K562 (cell line): ENCODE measurements around the gene HLCS. TPM values are rescaled to one million over a fixed set of nuclear protein-coding genes. Genes with fewer than 3 reads are reported as not detected.

Experiments
- ATAC-seq: fragments of 200-7000 bp; cut with Tn5 transposase; 3 replicates; pipeline ENCODE4 v1.9.1; 2020; ENCODE audit warnings: moderate library complexity
- BruUV-seq: library from RNA; stranded (reverse); fragments of 400-500 nt; replicated peaks from 2 replicates; lab custom pipeline; 2021; lab: Mats Ljungman, UMichigan
- CTCF ChIA-PET: fragments of 300-600 bp; formaldehyde crosslinking; extraction: SDS; loops from one replicate; lab custom pipeline; 2021; ENCODE audit warnings: low intra/inter-chr PET ratio; lab: Yijun Ruan, JAX
- POLR2A ChIA-PET: fragments of 300-600, 350-650 bp; sonication (Branson Sonifier 250); formaldehyde crosslinking; extraction: SDS; loops from one replicate; lab custom pipeline; 2021; ENCODE audit warnings: antibody characterized with exemption, inconsistent platforms; lab: Yijun Ruan, JAX
- DNase-seq, 4 experiments: peaks; one replicate each; pipeline versions ENCODE4 v3.0.0 to v3.0.0-alpha.2; 2011 to 2018; ENCODE audit warnings: low spot score in 3 of 4, mixed read lengths in 3 of 4; ENCODE audit errors: extremely low read depth in 1 of 4
- FAIRE-seq: peaks from 2 replicates; lab custom pipeline; 2011; peaks lifted over from hg19 to GRCh38; lab: Jason Lieb, UNC
- H2AFZ ChIP-seq: 2 replicates; pipeline ENCODE4 v1.6.0; 2011; ENCODE audit warnings: low read depth, low read length, control low read depth, inconsistent platforms
- H3K27ac ChIP-seq: fragments of 200-600 bp; 3 replicates; pipeline ENCODE4 v1.8.0; 2011; ENCODE audit warnings: low read depth, mild to moderate bottlenecking, control low read depth, inconsistent platforms, low read length, moderate library complexity, mixed read lengths; ENCODE audit errors: extremely low read depth
- H3K27me3 ChIP-seq, 2 experiments: fragments of 300-600 bp in 1 of 2; 2 replicates in 1 of 2; 3 replicates in 1 of 2; pipeline versions ENCODE4 v1.6.0 to v1.8.0; 2011; ENCODE audit warnings: inconsistent platforms in 2 of 2, low read length in 2 of 2, mild to moderate bottlenecking in 1 of 2, mixed read lengths in 1 of 2, moderate library complexity in 1 of 2; ENCODE audit not compliant: control insufficient read depth in 2 of 2, insufficient read depth in 2 of 2
- H3K36me3 ChIP-seq: fragments of 300-600 bp; 3 replicates; pipeline ENCODE4 v1.8.0; 2011; ENCODE audit warnings: mild to moderate bottlenecking, low read length, inconsistent platforms; ENCODE audit not compliant: control insufficient read depth, insufficient read depth
- H3K4me1 ChIP-seq, 2 experiments: fragments of 200-600 bp in 1 of 2; replicated peaks in 1 of 2; 2 replicates in 1 of 2; 3 replicates in 1 of 2; pipeline versions ENCODE4 v1.5.1 to v1.8.0; 2011; ENCODE audit warnings: inconsistent platforms in 2 of 2, low read length in 2 of 2, mild to moderate bottlenecking in 1 of 2, mixed read lengths in 1 of 2, moderate library complexity in 1 of 2; ENCODE audit not compliant: control insufficient read depth in 2 of 2, insufficient read depth in 2 of 2
- H3K4me2 ChIP-seq: 2 replicates; pipeline ENCODE4 v1.6.1; 2011; ENCODE audit warnings: low read length, control low read depth, inconsistent platforms, mixed read lengths; ENCODE audit not compliant: insufficient read depth
- H3K4me3 ChIP-seq: fragments of 200-600 bp; sonication (generic), shearing (Covaris generic); 2 replicates; pipeline ENCODE4 v1.5.1; 2016; ENCODE audit warnings: control low read depth, inconsistent platforms
- H3K79me2 ChIP-seq: fragments of 200-600 bp; 3 replicates; pipeline ENCODE4 v1.8.0; 2011; ENCODE audit warnings: low read length, inconsistent platforms; ENCODE audit not compliant: control insufficient read depth, insufficient read depth
- H3K9ac ChIP-seq, 2 experiments: 2 replicates each; pipeline versions ENCODE4 v1.6.0 to v1.6.1; 2011; ENCODE audit warnings: low read depth in 2 of 2, low read length in 2 of 2, control low read depth in 1 of 2, inconsistent platforms in 1 of 2, mild to moderate bottlenecking in 1 of 2, mixed read lengths in 1 of 2; ENCODE audit not compliant: insufficient read depth in 1 of 2
- H3K9me1 ChIP-seq: one replicate; pipeline ENCODE4 v1.6.0; 2011; ENCODE audit warnings: inconsistent platforms, mild to moderate bottlenecking, low read length, moderate library complexity; ENCODE audit not compliant: control insufficient read depth, insufficient read depth
- H3K9me3 ChIP-seq: replicated peaks from 2 replicates; pipeline ENCODE4 v1.5.1; 2011; ENCODE audit warnings: low read depth, low read length, inconsistent platforms; ENCODE audit not compliant: control insufficient read depth, insufficient read depth
- H4K20me1 ChIP-seq: replicated peaks from 2 replicates; pipeline ENCODE4 v1.6.1; 2011; ENCODE audit warnings: low read length, inconsistent platforms, mixed read lengths; ENCODE audit not compliant: control insufficient read depth, insufficient read depth
- CHD4 ChIP-seq: fragments of 200-600 bp; sonication (generic); IDR thresholded peaks from 3 replicates; pipeline ENCODE4 v1.6.1; 2012; ENCODE audit warnings: low read depth, mild to moderate bottlenecking, mixed read lengths, low read length, inconsistent platforms; ENCODE audit not compliant: insufficient read depth, insufficient replicate concordance, poor library complexity, severe bottlenecking
- ETS1 ChIP-seq: conservative IDR thresholded peaks from 2 replicates; pipeline ENCODE4 v1.6.1; 2011; ENCODE audit warnings: low read depth, mild to moderate bottlenecking, low read length; ENCODE audit not compliant: control insufficient read depth
- KDM4B ChIP-seq, 2 experiments: fragments of 450-650 bp in 1 of 2; sonication (generic) in 1 of 2; IDR thresholded peaks; 2 replicates each; pipeline ENCODE4 v1.6.1; 2016 to 2017; ENCODE audit warnings: borderline replicate concordance in 2 of 2, antibody characterized with exemption in 1 of 2, low read depth in 1 of 2, mild to moderate bottlenecking in 1 of 2
- KLF10 ChIP-seq: fragments of 250-450 bp; sonication (Bioruptor Pico); IDR thresholded peaks from 2 replicates; pipeline ENCODE4 v1.6.1; 2021; ENCODE audit warnings: matching md5 sums
- RFX5 ChIP-seq: IDR thresholded peaks from 2 replicates; pipeline ENCODE4 v1.6.1; 2011; ENCODE audit warnings: low read depth, mild to moderate bottlenecking, improper control_type of control experiment, low read length
- SIX5 ChIP-seq, 2 experiments: IDR thresholded peaks; 2 replicates each; pipeline ENCODE4 v1.6.1; 2011; ENCODE audit warnings: low read length in 2 of 2, borderline replicate concordance in 1 of 2, low read depth in 1 of 2, mild to moderate bottlenecking in 1 of 2, moderate library complexity in 1 of 2; ENCODE audit not compliant: insufficient read depth in 1 of 2
- SNRNP70 ChIP-seq: fragments of 200-400 bp; formaldehyde crosslinking; optimal IDR thresholded peaks from 2 replicates; pipeline ENCODE3; 2017; ENCODE audit warnings: low read depth, low read length
- ZFP30 ChIP-seq: fragments of 250-450 bp; sonication (Bioruptor Pico); IDR thresholded peaks from 2 replicates; pipeline ENCODE4 v1.8.0; 2022; ENCODE audit warnings: moderate library complexity, mild to moderate bottlenecking, inconsistent platforms, borderline replicate concordance
- ZNF134 ChIP-seq: fragments of 250-450 bp; sonication (Bioruptor Pico); conservative IDR thresholded peaks from 2 replicates; pipeline ENCODE4 v1.4.0; 2020
- ZNF253 ChIP-seq: fragments of 250-450 bp; sonication (Bioruptor Pico); conservative IDR thresholded peaks from 2 replicates; pipeline ENCODE4 v1.6.1; 2021; ENCODE audit warnings: mild to moderate bottlenecking
- ZNF764 ChIP-seq: fragments of 250-450 bp; sonication (Bioruptor Pico); IDR thresholded peaks from 2 replicates; pipeline ENCODE4 v1.4.0; 2020; ENCODE audit warnings: low read depth, mild to moderate bottlenecking, moderate library complexity
- WGBS: fragments of 100-300 bp; shearing (Covaris generic); methylation state at CpG from one replicate; pipeline ENCODE4 v1.1.6; 2016; ENCODE audit warnings: low coverage, mixed read lengths; ENCODE audit not compliant: insufficient coverage; ENCODE audit errors: missing lambda C conversion rate; 5-methylcytosine and 5-hydroxymethylcytosine counted together
- in situ Hi-C: fragments of 300-500 bp; cut with MboI; formaldehyde crosslinking; loops from 4 replicates; pipeline ENCODE4 v1.15.0; 2018; ENCODE audit warnings: inconsistent platforms, mixed read lengths
- intact Hi-C: fragments of 100-400 bp; cut with micrococcal nuclease; formaldehyde crosslinking; loops from 2 replicates; pipeline ENCODE4 v1.14.2; 2022
- polyA plus RNA-seq, 8 experiments: library from polyadenylated mRNA; depleted of rRNA in 4 of 8; stranded (reverse) in 5 of 8; unstranded in 3 of 8; fragments of >200 nt; fragmentation: Nextera tagmentation in 2 of 8; fragmentation: Illumina TruSeq in 1 of 8; extraction: Ambion mirVana in 2 of 8; extraction: Trizol in 1 of 8; gene quantifications; 2 replicates each; pipeline versions ENCODE4 v1.2.1 to v1.2.3, GENCODE V29; 2011 to 2014; ENCODE audit warnings: inconsistent platforms in 1 of 8, missing spikeins in 1 of 8
- total RNA-seq, 7 experiments: library from RNA; depleted of rRNA in 6 of 7; stranded (reverse); fragments of >200 nt in 6 of 7; fragmentation: Illumina TruSeq in 2 of 7; extraction: Trizol in 2 of 7; gene quantifications; 2 replicates each; pipeline versions ENCODE4 v1.2.1 to v1.2.3, GENCODE V29; 2011 to 2021; ENCODE audit warnings: low replicate concordance in 1 of 7
- TF ChIP-seq, protein P1 (sequence below): fragments of 250-450 bp; sonication (Bioruptor Pico); IDR thresholded peaks from 2 replicates; pipeline ENCODE4 v1.8.0; 2022; ENCODE audit warnings: inconsistent platforms
- TF ChIP-seq, protein P2 (sequence below), 3 experiments: fragments of 200-800 bp in 1 of 3; fragments of 250-450 bp in 1 of 3; fragments of 450-650 bp in 1 of 3; sonication (Bioruptor Pico) in 1 of 3; sonication (Bioruptor generic) in 1 of 3; formaldehyde crosslinking in 1 of 3; IDR thresholded peaks; 2 replicates each; pipeline versions ENCODE4 v1.6.1 to v1.8.0; 2016 to 2022; ENCODE audit warnings: mild to moderate bottlenecking in 2 of 3, missing genetic modification characterization in 2 of 3, missing compliant biosample characterization in 1 of 3, moderate library complexity in 1 of 3

The HLCS gene
- total and polyA plus RNA-seq, 9 of the 15 experiments (the other 6 are each of a cell fraction or from before 2014, with no cell fraction given): 3.0 to 21.5 (median 17.1) TPM

GRCh38 chr21:36929622-36930021 lies 36.8 kb downstream of the HLCS start (continued):
- TF ChIP-seq ZNF134: no peak

DNA sequence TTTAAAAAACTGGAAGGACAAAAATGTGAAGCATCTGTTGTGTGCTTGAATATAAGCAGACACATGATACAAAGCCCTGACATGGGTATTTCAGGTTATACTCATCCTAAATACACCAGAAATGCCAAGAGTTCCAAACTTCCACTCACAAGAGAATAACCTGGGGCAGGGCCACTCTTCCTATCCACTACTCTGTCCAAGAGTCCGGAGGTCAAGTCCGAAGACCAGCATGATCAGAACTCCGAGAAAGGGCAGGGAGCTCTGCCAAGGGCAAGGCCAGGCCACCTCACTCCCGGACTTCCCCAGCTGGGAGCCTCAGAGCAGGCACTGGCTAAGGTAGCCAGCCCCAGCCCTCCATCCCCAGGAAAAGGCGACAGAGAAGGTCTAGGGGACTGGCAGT lies 37.5 kb downstream of the HLCS start:
- in situ Hi-C loops: loop anchor here (5.0 to 10.0 kb wide), 4 partner anchors 184 to 784 kb away; no protein-coding TSS in a partner anchor
- CTCF ChIA-PET: interaction anchor here (2.3 to 3.1 kb wide), 2 partner anchors 298 to 425 kb away, joined by 12 to 15 read pairs; no protein-coding TSS in a partner anchor
- 57% methylated on average over 5 of the region's 5 CpGs for WGBS
- TF ChIP-seq SNRNP70 (no peak), RFX5 (no peak), ZNF764 (CRISPR knock-in tag) (no peak), ZFP30 (CRISPR knock-in tag) (no peak), ETS1 (no peak), SIX5 (IDR thresholded peaks at IDR 0.05; ENCODE audit: borderline replicate concordance in 1 of 2, insufficient read depth in 1 of 2, low read depth in 1 of 2, low read length in 2 of 2) (no peak), KDM4B (IDR thresholded peaks at IDR 0.05; ENCODE audit: borderline replicate concordance in 2 of 2, low read depth in 1 of 2) (no peak), ZNF253 (CRISPR knock-in tag) (no peak), KLF10 (CRISPR knock-in tag) (no peak), CHD4 (no peak)
- TF ChIP-seq, protein P1, sequence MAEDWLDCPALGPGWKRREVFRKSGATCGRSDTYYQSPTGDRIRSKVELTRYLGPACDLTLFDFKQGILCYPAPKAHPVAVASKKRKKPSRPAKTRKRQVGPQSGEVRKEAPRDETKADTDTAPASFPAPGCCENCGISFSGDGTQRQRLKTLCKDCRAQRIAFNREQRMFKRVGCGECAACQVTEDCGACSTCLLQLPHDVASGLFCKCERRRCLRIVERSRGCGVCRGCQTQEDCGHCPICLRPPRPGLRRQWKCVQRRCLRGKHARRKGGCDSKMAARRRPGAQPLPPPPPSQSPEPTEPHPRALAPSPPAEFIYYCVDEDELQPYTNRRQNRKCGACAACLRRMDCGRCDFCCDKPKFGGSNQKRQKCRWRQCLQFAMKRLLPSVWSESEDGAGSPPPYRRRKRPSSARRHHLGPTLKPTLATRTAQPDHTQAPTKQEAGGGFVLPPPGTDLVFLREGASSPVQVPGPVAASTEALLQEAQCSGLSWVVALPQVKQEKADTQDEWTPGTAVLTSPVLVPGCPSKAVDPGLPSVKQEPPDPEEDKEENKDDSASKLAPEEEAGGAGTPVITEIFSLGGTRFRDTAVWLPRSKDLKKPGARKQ (CRISPR knock-in tag): no peak
- TF ChIP-seq, protein P2, sequence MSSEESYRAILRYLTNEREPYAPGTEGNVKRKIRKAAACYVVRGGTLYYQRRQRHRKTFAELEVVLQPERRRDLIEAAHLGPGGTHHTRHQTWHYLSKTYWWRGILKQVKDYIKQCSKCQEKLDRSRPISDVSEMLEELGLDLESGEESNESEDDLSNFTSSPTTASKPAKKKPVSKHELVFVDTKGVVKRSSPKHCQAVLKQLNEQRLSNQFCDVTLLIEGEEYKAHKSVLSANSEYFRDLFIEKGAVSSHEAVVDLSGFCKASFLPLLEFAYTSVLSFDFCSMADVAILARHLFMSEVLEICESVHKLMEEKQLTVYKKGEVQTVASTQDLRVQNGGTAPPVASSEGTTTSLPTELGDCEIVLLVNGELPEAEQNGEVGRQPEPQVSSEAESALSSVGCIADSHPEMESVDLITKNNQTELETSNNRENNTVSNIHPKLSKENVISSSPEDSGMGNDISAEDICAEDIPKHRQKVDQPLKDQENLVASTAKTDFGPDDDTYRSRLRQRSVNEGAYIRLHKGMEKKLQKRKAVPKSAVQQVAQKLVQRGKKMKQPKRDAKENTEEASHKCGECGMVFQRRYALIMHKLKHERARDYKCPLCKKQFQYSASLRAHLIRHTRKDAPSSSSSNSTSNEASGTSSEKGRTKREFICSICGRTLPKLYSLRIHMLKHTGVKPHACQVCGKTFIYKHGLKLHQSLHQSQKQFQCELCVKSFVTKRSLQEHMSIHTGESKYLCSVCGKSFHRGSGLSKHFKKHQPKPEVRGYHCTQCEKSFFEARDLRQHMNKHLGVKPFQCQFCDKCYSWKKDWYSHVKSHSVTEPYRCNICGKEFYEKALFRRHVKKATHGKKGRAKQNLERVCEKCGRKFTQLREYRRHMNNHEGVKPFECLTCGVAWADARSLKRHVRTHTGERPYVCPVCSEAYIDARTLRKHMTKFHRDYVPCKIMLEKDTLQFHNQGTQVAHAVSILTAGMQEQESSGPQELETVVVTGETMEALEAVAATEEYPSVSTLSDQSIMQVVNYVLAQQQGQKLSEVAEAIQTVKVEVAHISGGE (CRISPR knock-in tag; IDR thresholded peaks at IDR 0.05): no peak

More for the DNA sequence above, 37.5 kb downstream of the HLCS start:
- H3K79me2 ChIP-seq: no peaks in the 10 kb centered on the region
- H3K9me1 ChIP-seq: no peaks in the 10 kb centered on the region
- no peak overlapping the region for H3K4me2 ChIP-seq
- peaks cover 20% of the 10 kb centered on the region for H3K36me3 ChIP-seq
- DNase-seq (no peak), FAIRE-seq (no peak), ATAC-seq (no peak)
- intact Hi-C loops: loop anchor here (5.0 kb wide), 3 partner anchors 182 to 422 kb away; no protein-coding TSS in a partner anchor
- no peak overlapping the region for H2AFZ ChIP-seq
- H3K27ac ChIP-seq: no peak overlapping the region
- no peaks in the 10 kb centered on the region for H3K27me3 ChIP-seq
- BruUV-seq: no TSS peak
- POLR2A ChIA-PET: interaction anchor here (1.0 to 1.2 kb wide), 2 partner anchors 11 to 69 kb away, joined by 3 to 5 read pairs; no protein-coding TSS in a partner anchor
- no peak overlapping the region for H3K9ac ChIP-seq
- no peak overlapping the region for H3K4me3 ChIP-seq
- H4K20me1 ChIP-seq: peaks cover 6% of the 10 kb centered on the region; the same call in 1 of the 2 replicates
- H3K4me1 ChIP-seq: no peaks in the 10 kb centered on the region
- H3K9me3 ChIP-seq: no peaks in the 10 kb centered on the region
